Measurements from ENCODE around the gene KLC3.

- no peak for TF ChIP-seq CTCF (IDR thresholded peaks at IDR 0.05)
- TF ChIP-seq ZFX (IDR thresholded peaks at IDR 0.05; ENCODE audit: borderline replicate concordance) = no peak
Observed at GRCh38 chr19:45354241-45354842, 13.8 kb downstream of the KLC3 start.
